HEK293T (cell line): ENCODE data around the gene KAT2A.

Experiments used
- CTCF ChIA-PET: fragments of 350-600 bp; formaldehyde crosslinking; extraction: SDS; loops from one replicate; lab custom pipeline; 2021; ENCODE audit warnings: antibody characterized with exemption, inconsistent platforms; lab: Yijun Ruan, JAX
- POLR2A ChIA-PET: fragments of 350-600 bp; formaldehyde crosslinking; extraction: SDS; loops from one replicate; lab custom pipeline; 2020; ENCODE audit warnings: antibody characterized with exemption, inconsistent platforms; lab: Yijun Ruan, JAX
- DNase-seq: peaks from one replicate; pipeline ENCODE4 v3.0.0; 2012; ENCODE audit warnings: mixed read lengths; ENCODE audit errors: extremely low spot score
- ARNT ChIP-seq: fragments of 450-650 bp; IDR thresholded peaks from 2 replicates; pipeline ENCODE4 v1.6.1; 2017; ENCODE audit warnings: mild to moderate bottlenecking
- BHLHE40 ChIP-seq: fragments of 450-650 bp; IDR thresholded peaks from 2 replicates; pipeline ENCODE4 v1.6.1; 2016; ENCODE audit warnings: mild to moderate bottlenecking, moderate library complexity, borderline replicate concordance
- CTBP1 ChIP-seq: fragments of 450-650 bp; IDR thresholded peaks from 2 replicates; pipeline ENCODE4 v1.6.1; 2016; ENCODE audit warnings: borderline replicate concordance
- ELF4 ChIP-seq: fragments of 450-650 bp; IDR thresholded peaks from 2 replicates; pipeline ENCODE4 v1.6.1; 2017; ENCODE audit warnings: antibody characterized with exemption
- FOXK2 ChIP-seq: fragments of 450-650 bp; IDR thresholded peaks from 2 replicates; pipeline ENCODE4 v1.6.1; 2016; ENCODE audit warnings: mild to moderate bottlenecking
- FOXM1 ChIP-seq: fragments of 450-650 bp; IDR thresholded peaks from 2 replicates; pipeline ENCODE4 v1.6.1; 2017; ENCODE audit warnings: mild to moderate bottlenecking, borderline replicate concordance
- HDGF ChIP-seq: fragments of 450-650 bp; IDR thresholded peaks from 2 replicates; pipeline ENCODE4 v1.6.1; 2017; ENCODE audit warnings: antibody characterized with exemption, borderline replicate concordance
- L3MBTL2 ChIP-seq: fragments of 450-650 bp; conservative IDR thresholded peaks from 2 replicates; pipeline ENCODE4 v1.6.1; 2016; ENCODE audit warnings: mild to moderate bottlenecking
- LEF1 ChIP-seq: fragments of 450-650 bp; IDR thresholded peaks from 2 replicates; pipeline ENCODE4 v1.6.1; 2017; ENCODE audit warnings: mild to moderate bottlenecking, borderline replicate concordance
- NFRKB ChIP-seq: fragments of 450-650 bp; IDR thresholded peaks from 2 replicates; pipeline ENCODE4 v1.6.1; 2016; ENCODE audit warnings: mild to moderate bottlenecking, moderate library complexity
- SP1 ChIP-seq: fragments of 450-650 bp; IDR thresholded peaks from 2 replicates; pipeline ENCODE4 v1.6.1; 2017
- SUZ12 ChIP-seq: fragments of 450-650 bp; IDR thresholded peaks from 2 replicates; pipeline ENCODE4 v1.6.1; 2016; ENCODE audit warnings: mild to moderate bottlenecking
- TARDBP ChIP-seq: fragments of 450-650 bp; IDR thresholded peaks from 2 replicates; pipeline ENCODE4 v1.6.1; 2016
- ZNF384 ChIP-seq: fragments of 450-650 bp; IDR thresholded peaks from 2 replicates; pipeline ENCODE4 v1.6.1; 2016
- TF ChIP-seq, protein P1 (sequence below): fragments of 450-650 bp; IDR thresholded peaks from 2 replicates; pipeline ENCODE4 v1.6.1; 2016

Gene KAT2A

GRCh38 chr17:42071810-42072209 is 49.4 kb downstream of the KAT2A start:
- POLR2A ChIA-PET, result interaction anchor here (1.0 to 1.6 kb wide), 2 partner anchors 36 to 49 kb away, joined by 4 to 5 read pairs; partner anchors contain the start of gene KAT2A
- CTCF ChIA-PET, result interaction anchor here (0.8 to 1.1 kb wide), 2 partner anchors 8 to 22 kb away, joined by 4 read pairs; no protein-coding TSS in a partner anchor
- no peak for DNase-seq
- TF ChIP-seq ELF4 (no peak), ZNF384 (no peak), ARNT (no peak)

GRCh38 chr17:42068979-42069378 is 52.2 kb downstream of the KAT2A start:
- DNase-seq, result no peak
- CTCF ChIA-PET, result interaction anchor here (1.0 to 2.1 kb wide), 3 partner anchors 28 to 44 kb away, joined by 3 to 11 read pairs (median 7); partner anchors contain the start of gene ZNF385C
- POLR2A ChIA-PET, result interaction anchor here (1.3 kb wide), 1 partner anchor 30 kb away, joined by 3 read pairs; no protein-coding TSS in a partner anchor
- TF ChIP-seq ARNT, result no peak
- TF ChIP-seq TARDBP, result no peak
- TF ChIP-seq FOXM1, result no peak
- TF ChIP-seq ZNF384, result no peak

DNA sequence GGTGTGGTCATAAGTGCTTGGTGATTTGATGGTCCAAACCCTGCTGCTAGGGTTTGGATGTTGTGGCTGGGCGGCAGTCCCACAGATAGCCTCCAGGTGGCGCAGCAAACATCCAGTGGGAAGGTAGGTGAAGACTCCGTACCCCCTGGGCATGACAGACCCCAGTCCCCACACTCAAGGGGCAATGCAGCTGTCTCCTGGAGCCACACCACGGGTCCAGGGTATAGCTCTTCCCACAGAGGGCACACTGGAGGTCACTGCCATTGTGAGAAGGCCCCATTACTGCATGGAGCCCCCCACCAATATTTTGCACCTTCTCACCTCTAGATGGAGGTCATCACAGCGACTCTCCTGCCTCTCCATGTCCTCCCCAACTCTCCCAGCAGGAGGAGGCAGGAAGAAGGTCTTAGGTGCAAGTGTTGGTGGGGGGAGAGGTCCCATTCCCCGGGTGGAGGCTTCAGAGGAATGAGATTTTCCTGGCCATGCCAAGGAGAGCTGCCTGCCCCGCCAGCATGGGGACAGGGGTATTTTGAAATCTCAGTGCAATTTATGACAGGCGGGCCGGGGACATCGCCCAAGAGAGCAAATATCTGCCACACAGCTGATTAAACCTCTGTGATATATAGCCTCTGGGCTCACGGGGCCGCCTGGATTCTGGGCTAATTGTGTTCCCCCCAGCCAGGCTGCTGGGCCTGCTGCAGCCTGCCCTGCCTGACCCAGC is 53.6 kb downstream of the KAT2A start:
- CTCF ChIA-PET, result interaction anchor here (0.6 to 2.1 kb wide), 17 partner anchors 8 to 365 kb away, joined by 3 to 11 read pairs (median 4); partner anchors contain the start of gene ZNF385C
- POLR2A ChIA-PET, result interaction anchor here (0.6 to 1.1 kb wide), 2 partner anchors 31 to 34 kb away, joined by 3 to 5 read pairs; no protein-coding TSS in a partner anchor
- TF ChIP-seq BHLHE40 (no peak), FOXK2 (no peak), LEF1 (no peak), ZNF384 (no peak), HDGF (no peak), SUZ12 (no peak), NFRKB (no peak), SP1 (no peak), FOXM1 (no peak), ARNT (no peak), CTBP1 (no peak), ELF4 (no peak), TARDBP (no peak)
- peak; percentile 80 for DNase-seq

GRCh38 chr17:42065201-42065600 is 56.0 kb downstream of the KAT2A start:
- TF ChIP-seq ZNF384 (no peak), L3MBTL2 (no peak), TARDBP (no peak), HDGF (no peak), LEF1 (no peak)
- TF ChIP-seq, protein P1, sequence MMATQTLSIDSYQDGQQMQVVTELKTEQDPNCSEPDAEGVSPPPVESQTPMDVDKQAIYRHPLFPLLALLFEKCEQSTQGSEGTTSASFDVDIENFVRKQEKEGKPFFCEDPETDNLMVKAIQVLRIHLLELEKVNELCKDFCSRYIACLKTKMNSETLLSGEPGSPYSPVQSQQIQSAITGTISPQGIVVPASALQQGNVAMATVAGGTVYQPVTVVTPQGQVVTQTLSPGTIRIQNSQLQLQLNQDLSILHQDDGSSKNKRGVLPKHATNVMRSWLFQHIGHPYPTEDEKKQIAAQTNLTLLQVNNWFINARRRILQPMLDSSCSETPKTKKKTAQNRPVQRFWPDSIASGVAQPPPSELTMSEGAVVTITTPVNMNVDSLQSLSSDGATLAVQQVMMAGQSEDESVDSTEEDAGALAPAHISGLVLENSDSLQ, result no peak
- no peak for DNase-seq
- CTCF ChIA-PET, result interaction anchor here (0.5 to 1.9 kb wide), 5 partner anchors 11 to 452 kb away, joined by 3 to 7 read pairs (median 3); no protein-coding TSS in a partner anchor
- POLR2A ChIA-PET, result interaction anchor here (1.0 to 2.0 kb wide), 6 partner anchors 36 to 99 kb away, joined by 3 to 8 read pairs (median 5); partner anchors contain the start of genes CNP, DNAJC7, KAT2A and NKIRAS2
